SU-DHL-6 (cell line): ENCODE data around the gene CHL1.

Experiments
- H2AFZ ChIP-seq: fragments of 200-600 bp; sonication (generic); 2 replicates; pipeline ENCODE4 v1.6.1; 2014; ENCODE audit warnings: low read depth, mild to moderate bottlenecking, moderate library complexity, mixed read lengths, antibody characterized with exemption, low read length; ENCODE audit not compliant: severe bottlenecking
- H3F3A ChIP-seq: fragments of 200-600 bp; shearing (Covaris generic); 2 replicates; pipeline ENCODE4 v1.6.0; 2016; ENCODE audit warnings: antibody characterized with exemption, mild to moderate bottlenecking; ENCODE audit not compliant: insufficient read depth
- H3K27ac ChIP-seq: fragments of 200-600 bp; sonication (generic); 2 replicates; pipeline ENCODE4 v1.5.1; 2016; ENCODE audit warnings: low read depth, mild to moderate bottlenecking, low read length, moderate library complexity, mixed read lengths
- H3K27me3 ChIP-seq: fragments of 200-600 bp; sonication (generic), shearing (Covaris generic); 2 replicates; pipeline ENCODE4 v1.6.0; 2014; ENCODE audit warnings: mild to moderate bottlenecking, low read length
- H3K36me3 ChIP-seq: fragments of 200-600 bp; sonication (generic); 2 replicates; pipeline ENCODE4 v1.6.1; 2014; ENCODE audit warnings: mild to moderate bottlenecking, low read length, mixed read lengths
- H3K4me2 ChIP-seq: fragments of 300-600, 200-600 bp; shearing (Covaris generic), sonication (generic); 2 replicates; pipeline ENCODE4 v1.6.0; 2014; ENCODE audit warnings: low read length, low read depth, mild to moderate bottlenecking; ENCODE audit not compliant: poor library complexity, severe bottlenecking
- H3K4me3 ChIP-seq: fragments of 200-600 bp; sonication (generic); 2 replicates; pipeline ENCODE4 v1.5.1; 2014; ENCODE audit warnings: antibody characterized with exemption, low read length, mild to moderate bottlenecking, mixed read lengths; ENCODE audit not compliant: insufficient read depth, poor library complexity, severe bottlenecking
- H3K79me2 ChIP-seq: fragments of 200-600 bp; sonication (generic); 2 replicates; pipeline ENCODE4 v1.6.1; 2014; ENCODE audit warnings: mild to moderate bottlenecking, low read length, moderate library complexity; ENCODE audit not compliant: insufficient read depth
- H3K9ac ChIP-seq: fragments of 200-600 bp; sonication (generic); 2 replicates; pipeline ENCODE4 v1.7.0; 2014; ENCODE audit warnings: mild to moderate bottlenecking, low read length
- H3K9me2 ChIP-seq: fragments of 200-600 bp; sonication (generic); replicated peaks from 2 replicates; pipeline ENCODE4 v1.6.1; 2014; ENCODE audit warnings: low read length; ENCODE audit not compliant: insufficient read depth
- H3K9me3 ChIP-seq: fragments of 200-600 bp; sonication (generic); 2 replicates; pipeline ENCODE4 v1.6.1; 2014; ENCODE audit warnings: low read length, mixed read lengths; ENCODE audit not compliant: insufficient read depth
- H4K20me1 ChIP-seq: fragments of 200-600 bp; sonication (generic); 2 replicates; pipeline ENCODE4 v1.6.1; 2014; ENCODE audit warnings: low read depth, mild to moderate bottlenecking, antibody characterized with exemption, low read length, moderate library complexity, mixed read lengths
- EZH2phosphoT487 ChIP-seq: fragments of 200-600 bp; sonication (generic), shearing (Covaris generic); conservative IDR thresholded peaks from 2 replicates; pipeline ENCODE4 v1.6.1; 2018; ENCODE audit warnings: mild to moderate bottlenecking, antibody characterized with exemption, low read length, moderate library complexity, mixed read lengths
- TF ChIP-seq, protein P1 (sequence below): fragments of 200-600 bp; sonication (generic); IDR thresholded peaks from one replicate; pipeline ENCODE4 v1.5.1; 2017; ENCODE audit warnings: antibody characterized with exemption, mild to moderate bottlenecking, low read length, moderate library complexity; ENCODE audit not compliant: insufficient read depth, poor library complexity, severe bottlenecking

CHL1 gene

GRCh38 chr3:399647-400046, 203.1 kb downstream of the CHL1 start:
- H3K4me2 ChIP-seq = no peak overlapping the region
- no peak for TF ChIP-seq EZH2phosphoT487
- TF ChIP-seq, protein P1, sequence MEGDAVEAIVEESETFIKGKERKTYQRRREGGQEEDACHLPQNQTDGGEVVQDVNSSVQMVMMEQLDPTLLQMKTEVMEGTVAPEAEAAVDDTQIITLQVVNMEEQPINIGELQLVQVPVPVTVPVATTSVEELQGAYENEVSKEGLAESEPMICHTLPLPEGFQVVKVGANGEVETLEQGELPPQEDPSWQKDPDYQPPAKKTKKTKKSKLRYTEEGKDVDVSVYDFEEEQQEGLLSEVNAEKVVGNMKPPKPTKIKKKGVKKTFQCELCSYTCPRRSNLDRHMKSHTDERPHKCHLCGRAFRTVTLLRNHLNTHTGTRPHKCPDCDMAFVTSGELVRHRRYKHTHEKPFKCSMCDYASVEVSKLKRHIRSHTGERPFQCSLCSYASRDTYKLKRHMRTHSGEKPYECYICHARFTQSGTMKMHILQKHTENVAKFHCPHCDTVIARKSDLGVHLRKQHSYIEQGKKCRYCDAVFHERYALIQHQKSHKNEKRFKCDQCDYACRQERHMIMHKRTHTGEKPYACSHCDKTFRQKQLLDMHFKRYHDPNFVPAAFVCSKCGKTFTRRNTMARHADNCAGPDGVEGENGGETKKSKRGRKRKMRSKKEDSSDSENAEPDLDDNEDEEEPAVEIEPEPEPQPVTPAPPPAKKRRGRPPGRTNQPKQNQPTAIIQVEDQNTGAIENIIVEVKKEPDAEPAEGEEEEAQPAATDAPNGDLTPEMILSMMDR = no peak
- no peak overlapping the region for H3K9ac ChIP-seq
- no peaks in the 10 kb centered on the region for H3K27me3 ChIP-seq
- no peaks in the 10 kb centered on the region for H3K9me3 ChIP-seq
- H3K4me3 ChIP-seq = no peak overlapping the region
- H3K79me2 ChIP-seq = no peaks in the 10 kb centered on the region
- H3K36me3 ChIP-seq = no peaks in the 10 kb centered on the region
- H4K20me1 ChIP-seq = no peaks in the 10 kb centered on the region
- H3K27ac ChIP-seq = no peak overlapping the region
- no peak overlapping the region for H2AFZ ChIP-seq
- no peaks in the 10 kb centered on the region for H3K9me2 ChIP-seq
- H3F3A ChIP-seq = no peaks in the 10 kb centered on the region

- Histone ChIP-seq H4K20me1 (no peaks in the 10 kb centered on the region), H3K9me3 (no peaks in the 10 kb centered on the region), H3K36me3 (no peaks in the 10 kb centered on the region), H3K27ac (no peak overlapping the region), H3K4me2 (no peak overlapping the region), H3K4me3 (no peak overlapping the region), H3K9ac (no peak overlapping the region), H3K79me2 (no peaks in the 10 kb centered on the region), H3K9me2 (no peaks in the 10 kb centered on the region), H2AFZ (no peak overlapping the region), H3K27me3 (no peaks in the 10 kb centered on the region), H3F3A (no peaks in the 10 kb centered on the region)
- TF ChIP-seq EZH2phosphoT487 = no peak
- TF ChIP-seq, protein P1 = no peak
Measured at GRCh38 chr3:403826-404225, 207.3 kb downstream of the CHL1 start.

DNA sequence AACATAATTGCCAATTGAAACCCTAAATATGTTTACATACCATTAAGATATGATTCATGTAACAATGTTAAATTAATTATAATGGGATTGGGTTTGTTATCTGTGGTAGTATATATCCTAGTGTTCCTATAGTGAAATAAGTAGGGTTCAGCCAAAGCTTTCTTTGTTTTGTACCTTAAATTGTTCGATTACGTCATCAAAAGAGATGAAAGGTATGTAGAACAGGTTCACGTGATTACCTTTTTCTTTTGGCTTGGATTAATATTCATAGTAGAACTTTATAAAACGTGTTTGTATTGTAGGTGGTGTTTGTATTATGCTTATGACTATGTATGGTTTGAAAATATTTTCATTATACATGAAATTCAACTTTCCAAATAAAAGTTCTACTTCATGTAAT, 212.4 kb downstream of the CHL1 start:
- no peaks in the 10 kb centered on the region for H4K20me1 ChIP-seq
- H3F3A ChIP-seq = no peaks in the 10 kb centered on the region
- no peaks in the 10 kb centered on the region for H3K36me3 ChIP-seq
- no peak overlapping the region for H3K27ac ChIP-seq
- H3K27me3 ChIP-seq = no peaks in the 10 kb centered on the region
- TF ChIP-seq, protein P1 = no peak
- TF ChIP-seq EZH2phosphoT487 = no peak
- no peak overlapping the region for H2AFZ ChIP-seq
- H3K9ac ChIP-seq = no peak overlapping the region
- H3K4me3 ChIP-seq = no peak overlapping the region
- no peaks in the 10 kb centered on the region for H3K9me2 ChIP-seq
- H3K79me2 ChIP-seq = no peaks in the 10 kb centered on the region
- H3K9me3 ChIP-seq = no peaks in the 10 kb centered on the region
- no peak overlapping the region for H3K4me2 ChIP-seq

DNA sequence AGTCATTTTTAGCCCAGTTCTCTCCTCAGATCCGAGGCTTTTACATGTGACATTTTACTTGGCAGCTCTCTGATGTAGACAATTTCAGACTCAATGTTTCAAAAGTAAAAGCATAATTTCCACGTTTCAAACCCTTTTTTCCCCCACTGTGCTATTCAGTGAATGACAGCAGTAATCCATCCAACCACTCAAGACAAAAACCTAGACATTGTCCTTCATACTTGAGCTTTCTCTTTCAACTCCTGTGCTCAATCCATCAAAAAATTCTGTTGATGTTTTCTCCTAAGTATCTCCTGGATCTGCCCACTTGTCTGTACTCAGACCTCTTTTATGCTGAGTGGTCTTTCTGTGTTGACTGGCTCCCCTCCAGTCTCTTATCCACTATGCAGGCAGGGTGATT, 214.7 kb downstream of the CHL1 start:
- Histone ChIP-seq H3K9me3 (no peaks in the 10 kb centered on the region), H3K36me3 (no peaks in the 10 kb centered on the region), H4K20me1 (no peaks in the 10 kb centered on the region), H3K9me2 (no peaks in the 10 kb centered on the region), H3K79me2 (no peaks in the 10 kb centered on the region), H2AFZ (no peak overlapping the region), H3K27me3 (no peaks in the 10 kb centered on the region), H3K4me2 (no peak overlapping the region), H3K4me3 (no peak overlapping the region), H3K9ac (no peak overlapping the region), H3F3A (no peaks in the 10 kb centered on the region), H3K27ac (no peak overlapping the region)
- TF ChIP-seq, protein P1 = no peak
- no peak for TF ChIP-seq EZH2phosphoT487
